Activated naive CD8-positive, alpha-beta T cell treated with anti-CD3 and anti-CD28 coated beads for 36 hours (primary cell): Measurements from ENCODE around the gene LHX6. TPM values are rescaled to one million over a fixed set of nuclear protein-coding genes. Genes with fewer than 3 reads are reported as not detected.
A peak's percentile ranks its signal among the peaks of the same experiment; 100 is the strongest.

Experiments used
- DNase-seq: peaks from one replicate; pipeline ENCODE4 v3.0.0; 2021
- H3K27ac Mint-ChIP-seq: one replicate; pipeline ENCODE4 v1.8.0; 2022; ENCODE audit warnings: mild to moderate bottlenecking, moderate library complexity, mixed read lengths
- H3K27me3 Mint-ChIP-seq: one replicate; pipeline ENCODE4 v1.8.0; 2022; ENCODE audit warnings: mild to moderate bottlenecking, mixed read lengths
- H3K36me3 Mint-ChIP-seq: one replicate; pipeline ENCODE4 v1.8.0; 2021; ENCODE audit warnings: mild to moderate bottlenecking, mixed read lengths
- H3K4me1 Mint-ChIP-seq: one replicate; pipeline ENCODE4 v1.8.0; 2021; ENCODE audit warnings: mixed read lengths
- H3K4me3 Mint-ChIP-seq: one replicate; pipeline ENCODE4 v1.8.0; 2022; ENCODE audit warnings: mild to moderate bottlenecking, moderate library complexity, mixed read lengths
- H3K9me3 Mint-ChIP-seq: one replicate; pipeline ENCODE4 v1.8.0; 2022; ENCODE audit warnings: mixed read lengths
- total RNA-seq, 2 experiments: library from RNA; stranded (reverse); gene quantifications; one replicate each; pipeline ENCODE4 v1.2.3, GENCODE V29; 2021

Gene LHX6
- total RNA-seq, 2 experiments from 2014 or later = 0.12 to 0.16 TPM

GRCh38 chr9:122252796-122253195 lies 24.0 kb upstream of the LHX6 start:
- peaks cover 12% of the 10 kb centered on the region for H3K36me3 Mint-ChIP-seq
- DNase-seq = no peak
- H3K9me3 Mint-ChIP-seq = no peaks in the 10 kb centered on the region
- H3K27me3 Mint-ChIP-seq = no peaks in the 10 kb centered on the region
- peaks cover 3% of the 10 kb centered on the region for H3K4me1 Mint-ChIP-seq
- H3K4me3 Mint-ChIP-seq = no peak overlapping the region
- H3K27ac Mint-ChIP-seq = no peak overlapping the region

GRCh38 chr9:122251351-122251750 lies 22.6 kb upstream of the LHX6 start:
- H3K27ac Mint-ChIP-seq = no peak overlapping the region
- no peaks in the 10 kb centered on the region for H3K9me3 Mint-ChIP-seq
- H3K27me3 Mint-ChIP-seq = no peaks in the 10 kb centered on the region
- H3K36me3 Mint-ChIP-seq = peaks cover 15% of the 10 kb centered on the region
- peaks cover 3% of the 10 kb centered on the region for H3K4me1 Mint-ChIP-seq
- DNase-seq = no peak
- no peak overlapping the region for H3K4me3 Mint-ChIP-seq

GRCh38 chr9:122248448-122248865 lies 19.7 kb upstream of the LHX6 start:
- Mint-ChIP-seq H3K4me3 (no peak overlapping the region), H3K9me3 (no peaks in the 10 kb centered on the region), H3K4me1 (no peaks in the 10 kb centered on the region), H3K27ac (no peak overlapping the region), H3K27me3 (no peaks in the 10 kb centered on the region), H3K36me3 (peaks cover 13% of the 10 kb centered on the region)
- no peak for DNase-seq

- H3K4me3 Mint-ChIP-seq = no peak overlapping the region
Observed at GRCh38 chr9:122246666-122247065, 17.9 kb upstream of the LHX6 start.

GRCh38 chr9:122244349-122244748 lies 15.6 kb upstream of the LHX6 start:
- no peaks in the 10 kb centered on the region for H3K9me3 Mint-ChIP-seq
- no peak overlapping the region for H3K27ac Mint-ChIP-seq
- no peak for DNase-seq
- H3K36me3 Mint-ChIP-seq = peaks cover 6% of the 10 kb centered on the region
- H3K27me3 Mint-ChIP-seq = no peaks in the 10 kb centered on the region
- H3K4me3 Mint-ChIP-seq = no peak overlapping the region
- no peaks in the 10 kb centered on the region for H3K4me1 Mint-ChIP-seq

More at GRCh38 chr9:122246666-122247065, 17.9 kb upstream of the LHX6 start:
- no peaks in the 10 kb centered on the region for H3K4me1 Mint-ChIP-seq
- no peaks in the 10 kb centered on the region for H3K9me3 Mint-ChIP-seq
- H3K36me3 Mint-ChIP-seq = peaks cover 13% of the 10 kb centered on the region
- no peak for DNase-seq
- H3K27me3 Mint-ChIP-seq = no peaks in the 10 kb centered on the region
- H3K27ac Mint-ChIP-seq = no peak overlapping the region

GRCh38 chr9:122239722-122240121 lies 11.0 kb upstream of the LHX6 start:
- H3K36me3 Mint-ChIP-seq = peaks cover 4% of the 10 kb centered on the region
- H3K4me1 Mint-ChIP-seq = no peaks in the 10 kb centered on the region
- no peak overlapping the region for H3K4me3 Mint-ChIP-seq
- DNase-seq = no peak
- no peaks in the 10 kb centered on the region for H3K9me3 Mint-ChIP-seq
- H3K27me3 Mint-ChIP-seq = no peaks in the 10 kb centered on the region
- no peak overlapping the region for H3K27ac Mint-ChIP-seq

- no peaks in the 10 kb centered on the region for H3K4me1 Mint-ChIP-seq
- H3K4me3 Mint-ChIP-seq = no peak overlapping the region
- peaks cover 4% of the 10 kb centered on the region for H3K36me3 Mint-ChIP-seq
- no peak for DNase-seq
- H3K9me3 Mint-ChIP-seq = no peaks in the 10 kb centered on the region
- peaks cover 7% of the 10 kb centered on the region for H3K27me3 Mint-ChIP-seq
- no peak overlapping the region for H3K27ac Mint-ChIP-seq
Observed at GRCh38 chr9:122236681-122237080, 7.9 kb upstream of the LHX6 start.

- H3K36me3 Mint-ChIP-seq = peaks cover 2% of the 10 kb centered on the region
- H3K4me1 Mint-ChIP-seq = no peaks in the 10 kb centered on the region
- H3K9me3 Mint-ChIP-seq = no peaks in the 10 kb centered on the region
- peaks cover 7% of the 10 kb centered on the region for H3K27me3 Mint-ChIP-seq
- H3K4me3 Mint-ChIP-seq = no peak overlapping the region
- H3K27ac Mint-ChIP-seq = no peak overlapping the region
- no peak for DNase-seq
Observed at GRCh38 chr9:122234022-122234748, 5.4 kb upstream of the LHX6 start.

GRCh38 chr9:122232796-122233306 lies 4.1 kb upstream of the LHX6 start:
- no peaks in the 10 kb centered on the region for H3K4me1 Mint-ChIP-seq
- H3K4me3 Mint-ChIP-seq = no peak overlapping the region
- H3K36me3 Mint-ChIP-seq = no peaks in the 10 kb centered on the region
- no peak overlapping the region for H3K27ac Mint-ChIP-seq
- DNase-seq = no peak
- H3K27me3 Mint-ChIP-seq = peaks cover 11% of the 10 kb centered on the region
- no peaks in the 10 kb centered on the region for H3K9me3 Mint-ChIP-seq

GRCh38 chr9:122229485-122229837 lies 704 bp upstream of the LHX6 start:
- H3K27me3 Mint-ChIP-seq = peaks cover 42% of the 10 kb centered on the region
- DNase-seq = no peak
- H3K4me1 Mint-ChIP-seq = no peaks in the 10 kb centered on the region
- no peak overlapping the region for H3K4me3 Mint-ChIP-seq
- no peaks in the 10 kb centered on the region for H3K36me3 Mint-ChIP-seq
- no peak overlapping the region for H3K27ac Mint-ChIP-seq
- H3K9me3 Mint-ChIP-seq = no peaks in the 10 kb centered on the region

- H3K27me3 Mint-ChIP-seq = peaks cover 48% of the 10 kb centered on the region
- no peak for DNase-seq
- H3K4me3 Mint-ChIP-seq = peak overlapping the region; percentile 36
Observed at GRCh38 chr9:122228191-122228567, 578 bp downstream of the LHX6 start.

GRCh38 chr9:122227575-122227900 lies 1.2 kb downstream of the LHX6 start:
- Mint-ChIP-seq H3K4me3 (no peak overlapping the region), H3K9me3 (no peaks in the 10 kb centered on the region), H3K36me3 (no peaks in the 10 kb centered on the region), H3K27ac (no peak overlapping the region), H3K4me1 (no peaks in the 10 kb centered on the region), H3K27me3 (peaks cover 51% of the 10 kb centered on the region)
- no peak for DNase-seq

More at GRCh38 chr9:122228191-122228567, 578 bp downstream of the LHX6 start:
- no peak overlapping the region for H3K27ac Mint-ChIP-seq
- no peaks in the 10 kb centered on the region for H3K9me3 Mint-ChIP-seq
- no peaks in the 10 kb centered on the region for H3K36me3 Mint-ChIP-seq
- no peaks in the 10 kb centered on the region for H3K4me1 Mint-ChIP-seq

- DNase-seq = no peak
- Mint-ChIP-seq H3K9me3 (no peaks in the 10 kb centered on the region), H3K4me1 (no peaks in the 10 kb centered on the region), H3K36me3 (no peaks in the 10 kb centered on the region), H3K4me3 (no peak overlapping the region), H3K27ac (no peak overlapping the region), H3K27me3 (peaks cover 56% of the 10 kb centered on the region)
Observed at GRCh38 chr9:122226758-122227574, 1.8 kb downstream of the LHX6 start.

- no peak overlapping the region for H3K4me3 Mint-ChIP-seq
- DNase-seq = no peak
- no peaks in the 10 kb centered on the region for H3K4me1 Mint-ChIP-seq
- H3K36me3 Mint-ChIP-seq = no peaks in the 10 kb centered on the region
- H3K9me3 Mint-ChIP-seq = no peaks in the 10 kb centered on the region
- no peak overlapping the region for H3K27ac Mint-ChIP-seq
- peaks cover 63% of the 10 kb centered on the region for H3K27me3 Mint-ChIP-seq
Observed at GRCh38 chr9:122226142-122226757, 2.5 kb downstream of the LHX6 start.

- H3K36me3 Mint-ChIP-seq = no peaks in the 10 kb centered on the region
- H3K27me3 Mint-ChIP-seq = peaks cover 69% of the 10 kb centered on the region
- no peak for DNase-seq
- H3K9me3 Mint-ChIP-seq = no peaks in the 10 kb centered on the region
- H3K4me3 Mint-ChIP-seq = no peak overlapping the region
- no peaks in the 10 kb centered on the region for H3K4me1 Mint-ChIP-seq
- H3K27ac Mint-ChIP-seq = no peak overlapping the region
Observed at GRCh38 chr9:122225312-122226141, 3.2 kb downstream of the LHX6 start.
